Measurements from ENCODE around the gene SLC31A1. TPM values are rescaled to one million over a fixed set of nuclear protein-coding genes. Genes with fewer than 3 reads are reported as not detected.
A peak's percentile ranks its signal among the peaks of the same experiment; 100 is the strongest.

Gene SLC31A1
- polyA plus RNA-seq, 1 experiment: 38.4 TPM

DNA sequence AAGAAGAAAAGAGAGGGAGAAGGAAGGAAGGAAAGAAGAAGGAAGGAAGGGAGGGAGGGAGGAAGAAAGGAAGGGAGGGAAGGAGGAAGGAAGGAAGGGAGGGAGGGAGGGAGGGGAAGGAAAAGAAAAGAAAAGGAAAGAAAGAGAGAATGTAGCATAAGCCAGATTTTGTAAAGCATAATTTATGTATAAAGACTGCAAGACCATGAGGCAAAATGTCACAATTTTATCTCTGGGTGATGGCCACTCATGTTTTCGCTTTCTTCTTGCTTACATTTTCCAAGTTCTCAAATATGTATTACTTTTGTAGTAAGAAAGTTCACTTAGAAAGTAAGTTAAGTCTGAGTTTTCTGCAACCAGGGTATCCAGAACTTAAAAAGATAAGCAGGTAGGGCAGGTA is 85.2 kb downstream of the SLC31A1 start:
- H3K9me3 ChIP-seq (ENCODE audit: control insufficient read depth, insufficient read depth, low read length): peaks cover 2% of the 10 kb centered on the region; the same call in 1 of the 2 replicates
- H3K27me3 ChIP-seq (ENCODE audit: control insufficient read depth, insufficient read depth, low read length): peaks cover 12% of the 10 kb centered on the region
- TF ChIP-seq, protein P1, sequence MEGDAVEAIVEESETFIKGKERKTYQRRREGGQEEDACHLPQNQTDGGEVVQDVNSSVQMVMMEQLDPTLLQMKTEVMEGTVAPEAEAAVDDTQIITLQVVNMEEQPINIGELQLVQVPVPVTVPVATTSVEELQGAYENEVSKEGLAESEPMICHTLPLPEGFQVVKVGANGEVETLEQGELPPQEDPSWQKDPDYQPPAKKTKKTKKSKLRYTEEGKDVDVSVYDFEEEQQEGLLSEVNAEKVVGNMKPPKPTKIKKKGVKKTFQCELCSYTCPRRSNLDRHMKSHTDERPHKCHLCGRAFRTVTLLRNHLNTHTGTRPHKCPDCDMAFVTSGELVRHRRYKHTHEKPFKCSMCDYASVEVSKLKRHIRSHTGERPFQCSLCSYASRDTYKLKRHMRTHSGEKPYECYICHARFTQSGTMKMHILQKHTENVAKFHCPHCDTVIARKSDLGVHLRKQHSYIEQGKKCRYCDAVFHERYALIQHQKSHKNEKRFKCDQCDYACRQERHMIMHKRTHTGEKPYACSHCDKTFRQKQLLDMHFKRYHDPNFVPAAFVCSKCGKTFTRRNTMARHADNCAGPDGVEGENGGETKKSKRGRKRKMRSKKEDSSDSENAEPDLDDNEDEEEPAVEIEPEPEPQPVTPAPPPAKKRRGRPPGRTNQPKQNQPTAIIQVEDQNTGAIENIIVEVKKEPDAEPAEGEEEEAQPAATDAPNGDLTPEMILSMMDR (IDR thresholded peaks at IDR 0.05; ENCODE audit: low read depth, low read length): no peak
- POLR2A ChIA-PET: no interaction called here
- no peak overlapping the region for H3K4me3 ChIP-seq (ENCODE audit: low read depth, low read length)
- DNase-seq (ENCODE audit: low read depth, low spot score): no peak
- CTCF ChIA-PET: no interaction called here
- H3K27ac ChIP-seq (ENCODE audit: low read depth, low read length): no peak overlapping the region

DNA sequence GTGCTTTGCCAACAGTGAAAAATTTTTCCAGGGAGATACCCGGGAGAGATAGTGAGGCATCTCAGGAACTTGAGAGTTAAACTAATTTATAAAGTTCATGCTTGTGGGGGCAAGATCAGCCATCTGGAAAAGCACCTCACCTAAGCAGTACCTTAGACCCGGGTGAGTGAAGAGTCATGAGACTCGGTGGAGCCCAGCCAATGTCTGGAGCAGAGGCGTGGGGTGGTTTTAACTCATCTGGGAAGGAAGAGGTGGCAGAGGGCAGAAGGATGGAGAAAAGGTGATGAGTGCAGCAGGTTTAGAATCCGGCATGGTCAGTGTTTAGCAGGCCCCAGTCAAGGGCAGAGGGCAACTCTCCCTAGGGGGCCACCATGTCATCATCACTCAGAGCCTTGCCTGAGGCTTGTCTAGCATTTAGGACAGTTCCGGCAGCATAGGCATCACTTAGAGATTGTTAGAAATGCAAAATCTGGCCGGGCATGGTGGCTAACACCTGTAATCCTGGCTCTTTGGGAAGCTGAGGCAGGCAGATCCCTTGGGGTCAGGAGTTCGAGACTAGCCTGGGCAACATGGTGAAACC is 86.1 kb downstream of the SLC31A1 start:
- Histone ChIP-seq H3K27ac (ENCODE audit: low read depth, low read length) (no peak overlapping the region), H3K27me3 (ENCODE audit: control insufficient read depth, insufficient read depth, low read length) (peaks cover 9% of the 10 kb centered on the region), H3K4me3 (ENCODE audit: low read depth, low read length) (no peak overlapping the region), H3K9me3 (ENCODE audit: control insufficient read depth, insufficient read depth, low read length) (peaks cover 2% of the 10 kb centered on the region; the same call in 1 of the 2 replicates)
- ChIA-PET CTCF (interaction anchor here (1.3 to 1.9 kb wide), 4 partner anchors 11 to 99 kb away, joined by 6 to 30 read pairs (median 8); partner anchors contain the start of gene WDR31), POLR2A (no interaction called here)
- TF ChIP-seq, protein P1 (IDR thresholded peaks at IDR 0.05; ENCODE audit: low read depth, low read length): no peak
- no peak for DNase-seq (ENCODE audit: low read depth, low spot score)

DNA sequence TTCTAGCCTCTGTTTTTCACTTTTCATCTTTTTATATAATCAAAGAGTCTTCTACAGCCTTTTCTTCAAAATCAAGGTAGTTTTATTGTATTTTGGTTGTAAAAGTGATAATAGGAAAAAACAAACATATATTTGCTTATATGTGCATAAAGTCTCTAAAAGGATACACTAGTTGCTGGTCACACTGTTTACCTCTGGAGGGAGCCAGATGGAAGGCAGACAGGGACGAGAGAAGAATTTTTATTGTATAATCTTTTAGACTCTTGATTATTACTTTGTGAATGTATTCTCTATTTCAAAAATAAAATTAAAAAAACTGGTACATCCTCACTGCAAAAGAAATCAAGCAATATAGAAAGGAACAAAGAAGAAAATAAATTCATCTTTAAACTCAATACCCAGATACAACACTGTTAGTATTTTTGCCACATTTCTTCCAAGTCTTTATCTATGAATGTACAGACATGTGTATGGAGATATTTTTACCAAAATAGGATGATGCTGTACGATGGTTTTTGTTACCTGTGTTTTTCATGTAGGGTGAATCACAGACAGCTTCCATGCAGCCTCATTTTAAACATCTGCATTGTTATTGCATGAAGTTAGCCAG is 88.0 kb downstream of the SLC31A1 start:
- Histone ChIP-seq H3K4me3 (ENCODE audit: low read depth, low read length) (no peak overlapping the region), H3K27ac (ENCODE audit: low read depth, low read length) (no peak overlapping the region), H3K27me3 (ENCODE audit: control insufficient read depth, insufficient read depth, low read length) (peaks cover 4% of the 10 kb centered on the region), H3K9me3 (ENCODE audit: control insufficient read depth, insufficient read depth, low read length) (no peaks in the 10 kb centered on the region)
- TF ChIP-seq, protein P1 (IDR thresholded peaks at IDR 0.05; ENCODE audit: low read depth, low read length): peak; percentile 82
- POLR2A ChIA-PET: no interaction called here
- DNase-seq (ENCODE audit: low read depth, low spot score): peak; percentile 10
- CTCF ChIA-PET: interaction anchor here (0.6 to 2.2 kb wide), 16 partner anchors 9 to 473 kb away, joined by 3 to 30 read pairs (median 4); partner anchors contain the start of gene ALAD

DNA sequence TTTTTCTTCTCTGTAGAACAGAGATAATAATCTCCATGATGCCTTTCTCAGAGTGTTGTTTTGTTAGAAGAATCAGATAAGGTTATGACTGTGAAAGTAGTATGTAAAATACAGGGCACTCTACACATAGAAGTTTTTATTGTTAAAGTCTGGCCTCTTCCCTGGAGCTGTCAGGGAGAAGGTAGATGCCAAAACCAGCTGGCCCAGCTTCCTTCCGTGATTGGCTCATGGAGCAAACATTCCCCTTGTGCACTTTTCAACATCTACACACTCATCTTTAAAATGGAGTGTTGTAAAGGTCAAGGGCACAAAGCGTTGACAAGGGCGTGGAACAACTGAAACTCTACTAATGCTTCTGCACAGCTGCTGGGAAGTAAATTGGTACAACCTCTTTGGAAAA is 89.2 kb downstream of the SLC31A1 start:
- ChIA-PET POLR2A (interaction anchor here (0.9 kb wide), 1 partner anchor 35 kb away, joined by 3 read pairs; the partner anchor contains the start of genes CDC26 and PRPF4), CTCF (interaction anchor here (0.7 to 2.2 kb wide), 5 partner anchors 16 to 134 kb away, joined by 3 to 17 read pairs (median 4); partner anchors contain the start of gene ALAD)
- Histone ChIP-seq H3K9me3 (ENCODE audit: control insufficient read depth, insufficient read depth, low read length) (no peaks in the 10 kb centered on the region), H3K27me3 (ENCODE audit: control insufficient read depth, insufficient read depth, low read length) (no peaks in the 10 kb centered on the region), H3K27ac (ENCODE audit: low read depth, low read length) (no peak overlapping the region), H3K4me3 (ENCODE audit: low read depth, low read length) (no peak overlapping the region)
- DNase-seq (ENCODE audit: low read depth, low spot score): no peak
- TF ChIP-seq, protein P1 (IDR thresholded peaks at IDR 0.05; ENCODE audit: low read depth, low read length): no peak

DNA sequence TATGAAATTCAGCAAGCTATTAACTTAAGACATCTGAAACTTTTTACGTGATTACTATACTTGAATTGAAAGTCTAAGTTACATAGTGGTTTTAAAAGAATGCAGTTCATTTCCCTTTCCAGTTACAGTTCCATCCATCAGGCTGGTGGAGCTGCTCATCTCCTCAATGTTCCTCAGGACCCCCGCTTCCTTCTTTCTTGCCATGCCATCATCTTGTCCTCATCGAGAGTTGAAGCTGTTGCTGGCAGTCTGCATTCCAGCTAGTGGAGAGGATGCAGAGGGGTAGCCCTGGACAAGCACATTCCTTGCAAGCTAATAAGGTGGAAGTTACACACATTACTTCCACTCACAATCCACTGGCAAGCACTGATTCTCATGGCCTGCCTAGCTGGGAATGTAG is 90.6 kb downstream of the SLC31A1 start:
- no peak overlapping the region for H3K27ac ChIP-seq (ENCODE audit: low read depth, low read length)
- ChIA-PET CTCF (interaction anchor here (0.6 to 2.0 kb wide), 5 partner anchors 87 to 343 kb away, joined by 3 to 8 read pairs (median 5); partner anchors contain the start of gene ALAD), POLR2A (no interaction called here)
- TF ChIP-seq, protein P1 (IDR thresholded peaks at IDR 0.05; ENCODE audit: low read depth, low read length): no peak
- no peak for DNase-seq (ENCODE audit: low read depth, low spot score)
- no peaks in the 10 kb centered on the region for H3K9me3 ChIP-seq (ENCODE audit: control insufficient read depth, insufficient read depth, low read length)
- no peak overlapping the region for H3K4me3 ChIP-seq (ENCODE audit: low read depth, low read length)
- H3K27me3 ChIP-seq (ENCODE audit: control insufficient read depth, insufficient read depth, low read length): peaks cover 2% of the 10 kb centered on the region
